HG03045 (cell line): ENCODE results near the gene ARID2.

Experiments
- ATAC-seq: cut with Tn5 transposase; IDR thresholded peaks from one replicate; pipeline ENCODE4 v1.9.1; 2021; ENCODE audit warnings: mild to moderate bottlenecking, moderate library complexity; ENCODE audit not compliant: unreplicated experiment

The ARID2 gene

DNA sequence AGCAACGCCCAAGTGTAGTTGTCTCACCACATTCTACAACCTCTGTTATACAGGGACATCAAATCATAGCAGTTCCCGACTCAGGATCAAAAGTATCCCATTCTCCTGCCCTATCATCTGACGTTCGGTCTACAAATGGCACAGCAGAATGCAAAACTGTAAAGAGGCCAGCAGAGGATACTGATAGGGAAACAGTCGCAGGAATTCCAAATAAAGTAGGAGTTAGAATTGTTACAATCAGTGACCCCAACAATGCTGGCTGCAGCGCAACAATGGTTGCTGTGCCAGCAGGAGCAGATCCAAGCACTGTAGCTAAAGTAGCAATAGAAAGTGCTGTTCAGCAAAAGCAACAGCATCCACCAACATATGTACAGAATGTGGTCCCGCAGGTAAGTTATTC, 123.0 kb downstream of the ARID2 start:
- ATAC-seq, result no peak

DNA sequence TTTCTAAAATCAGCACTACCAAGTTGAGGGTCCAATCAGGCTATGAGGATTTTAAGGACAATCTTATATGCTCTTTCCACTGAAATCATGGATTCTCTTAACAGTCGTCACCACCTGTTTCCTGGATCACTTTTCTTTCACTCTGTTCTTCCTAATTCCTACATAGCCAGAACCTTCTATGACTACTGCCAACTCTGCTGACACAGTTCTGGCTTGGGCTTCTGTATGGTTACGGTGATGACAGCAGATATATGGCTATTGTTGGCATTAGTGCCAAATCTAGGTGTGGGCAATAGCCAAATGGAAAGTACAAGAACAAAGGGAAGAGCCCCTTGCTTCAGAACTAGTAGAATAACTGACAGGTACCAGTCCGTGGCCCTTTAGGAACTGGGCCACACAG, 124.0 kb downstream of the ARID2 start:
- ATAC-seq, result no peak

DNA sequence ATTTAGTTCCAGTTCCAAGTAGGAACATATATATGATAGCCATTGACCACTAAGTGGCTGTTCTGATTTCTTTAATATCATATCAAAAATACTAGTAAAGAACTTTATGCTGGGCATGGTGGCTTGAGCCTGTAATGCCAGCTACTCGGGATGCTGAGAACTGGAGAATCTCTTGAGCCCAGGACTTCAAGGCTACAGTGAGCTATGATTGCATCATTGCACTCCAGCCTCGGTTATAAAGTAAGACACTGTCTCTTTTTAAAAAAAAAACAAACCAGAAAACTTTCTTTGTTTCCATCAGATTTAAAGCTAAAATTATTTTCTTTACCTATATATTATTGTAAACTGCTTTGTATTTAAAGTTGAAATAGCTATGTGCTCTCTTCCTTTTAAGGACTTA, 133.8 kb downstream of the ARID2 start:
- ATAC-seq, result no peak

DNA sequence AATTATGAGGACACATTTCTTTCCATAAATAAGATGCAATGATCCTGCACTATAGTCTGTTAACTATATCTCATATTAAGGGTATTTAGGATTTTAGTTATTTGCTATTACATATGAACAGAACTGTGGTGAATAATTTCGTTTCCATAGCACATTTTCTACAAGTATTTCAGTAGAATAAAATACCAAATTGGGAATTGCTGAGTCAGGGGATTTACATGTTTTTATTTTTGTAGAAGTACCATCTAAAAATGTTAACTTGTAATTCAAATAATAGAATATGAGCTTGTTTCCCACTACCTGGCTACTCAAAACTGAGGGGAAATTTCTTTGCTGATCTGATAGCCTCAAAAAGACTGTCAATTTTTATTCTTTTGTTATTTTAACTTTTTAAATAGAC, 136.8 kb downstream of the ARID2 start:
- ATAC-seq, result no peak

DNA sequence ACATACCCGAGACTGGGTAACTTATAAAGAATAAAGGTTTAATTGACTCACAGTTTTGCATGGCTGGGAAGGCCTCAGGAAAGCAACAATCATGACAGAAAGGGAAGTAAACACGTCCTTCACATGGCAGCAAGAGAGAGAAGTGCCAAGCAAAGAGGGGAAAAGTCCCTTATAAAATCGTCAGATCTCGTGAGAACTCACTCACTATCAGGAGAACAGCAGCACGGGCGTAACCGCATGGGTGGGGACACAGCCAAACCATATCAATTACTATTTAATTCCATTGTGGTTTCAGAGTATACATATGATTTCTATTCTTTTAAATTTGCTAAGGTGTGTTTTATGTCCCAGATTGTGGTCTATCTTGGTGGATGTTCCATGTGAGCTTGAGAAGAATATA, 142.9 kb downstream of the ARID2 start:
- no peak for ATAC-seq

DNA sequence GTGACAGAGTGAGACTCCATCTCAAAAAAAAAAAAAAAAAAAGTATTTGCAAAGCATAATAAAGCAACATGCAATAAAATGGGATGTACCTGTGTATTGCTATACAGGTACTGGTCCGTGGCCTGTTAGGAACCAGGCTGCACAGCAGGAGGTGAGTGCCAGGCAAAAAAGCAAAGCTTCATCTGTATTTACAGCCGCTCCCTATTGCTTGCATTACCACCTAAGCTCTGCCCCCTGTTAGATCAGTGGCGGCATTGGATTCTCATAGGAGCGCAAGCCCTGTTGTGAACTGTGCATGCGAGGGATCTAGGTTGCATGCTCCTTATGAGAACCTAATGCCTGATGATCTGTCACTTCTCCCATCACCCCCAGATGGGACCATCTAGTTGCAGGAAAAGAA, 147.6 kb downstream of the ARID2 start:
- ATAC-seq, result no peak

DNA sequence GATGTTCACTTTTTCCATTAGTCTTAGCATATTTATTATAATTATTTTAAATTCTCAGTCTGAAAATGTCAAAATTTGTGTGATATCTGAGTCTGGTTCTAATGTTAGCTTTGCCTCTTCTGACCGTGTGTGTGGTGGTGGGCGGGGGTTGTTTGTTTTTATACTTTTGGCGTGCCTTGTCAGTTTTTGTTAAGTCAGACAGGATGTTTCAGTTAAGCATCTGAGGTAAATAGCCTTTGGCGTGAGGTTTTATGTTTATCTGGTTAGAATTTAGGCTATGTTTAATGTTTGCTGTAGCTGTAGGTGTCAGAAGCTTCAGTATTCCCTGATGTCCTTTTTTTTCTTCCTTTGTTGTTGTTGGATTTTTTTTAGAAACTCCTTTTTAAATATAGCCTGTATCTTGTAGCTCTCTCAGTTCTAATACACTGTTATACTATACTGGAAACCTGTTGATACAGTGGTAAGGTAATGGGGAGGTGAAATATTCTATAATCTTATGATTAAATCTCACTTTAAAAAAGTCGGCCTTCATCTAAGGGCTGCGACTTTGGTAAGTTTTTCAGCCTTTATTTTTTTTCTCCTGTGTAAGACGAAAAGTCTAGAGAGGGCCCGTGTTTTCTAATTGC, 149.2 kb downstream of the ARID2 start:
- ATAC-seq, result no peak

DNA sequence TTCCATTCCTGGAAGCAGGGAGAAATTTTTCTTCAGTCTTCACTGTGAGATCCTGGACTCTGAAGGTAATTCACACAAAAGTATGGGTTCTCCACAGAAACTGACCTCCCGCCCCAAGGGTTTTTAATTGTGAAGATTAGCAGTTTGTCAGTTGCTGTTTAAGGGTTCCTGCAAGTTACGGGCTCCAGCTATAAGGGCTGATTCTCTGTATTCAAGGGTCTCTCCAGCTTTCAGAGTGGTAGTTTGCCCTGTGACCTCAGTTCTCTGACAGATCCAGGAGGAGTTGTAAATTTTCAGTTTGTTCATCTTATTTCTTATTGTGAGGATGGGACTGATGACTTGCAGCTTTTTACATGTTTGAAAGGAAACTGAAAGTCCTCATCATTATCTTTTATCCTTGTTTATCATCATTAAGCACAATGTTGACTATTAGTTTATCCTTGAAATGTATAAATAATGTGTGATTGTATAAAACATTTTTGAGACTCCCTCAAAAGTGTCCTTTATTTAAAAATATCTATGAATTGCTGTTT, 149.9 kb downstream of the ARID2 start:
- no peak for ATAC-seq

DNA sequence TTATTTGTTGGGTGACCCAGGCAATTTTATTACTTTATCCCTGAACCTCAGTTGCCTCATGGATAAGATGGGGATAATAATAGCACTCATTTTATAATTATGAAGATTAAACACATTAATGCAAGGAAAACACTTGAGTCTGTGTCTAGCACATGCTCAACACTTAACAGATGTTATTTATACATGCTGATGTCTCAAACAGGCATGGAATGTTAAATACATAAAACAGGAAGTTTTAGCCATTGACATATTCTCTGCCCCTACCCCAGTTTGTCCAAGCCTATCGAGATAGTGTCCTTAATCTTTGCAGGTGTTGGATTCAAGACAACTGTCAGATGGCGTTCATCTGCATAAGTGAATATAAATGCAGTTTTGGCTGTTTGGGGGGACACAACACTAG, 151.0 kb downstream of the ARID2 start:
- ATAC-seq, result no peak

DNA sequence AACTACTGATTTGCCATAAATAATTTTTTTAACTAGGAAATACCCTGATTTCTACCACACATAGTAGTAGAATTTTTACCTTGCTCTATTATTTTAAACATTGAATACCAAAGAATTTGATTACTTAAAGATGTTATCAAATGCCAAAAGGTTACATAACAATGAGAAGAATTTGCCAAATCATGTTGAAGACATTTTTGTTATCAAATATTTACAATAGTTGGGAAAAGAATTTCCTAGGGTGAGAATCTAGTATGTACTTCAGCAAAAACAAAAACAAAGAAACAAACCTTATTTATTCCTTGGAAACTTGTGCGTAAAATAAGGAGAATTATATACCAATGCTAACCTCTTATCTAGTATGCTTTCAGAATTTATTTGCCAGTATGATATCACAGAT, 153.7 kb downstream of the ARID2 start:
- no peak for ATAC-seq

DNA sequence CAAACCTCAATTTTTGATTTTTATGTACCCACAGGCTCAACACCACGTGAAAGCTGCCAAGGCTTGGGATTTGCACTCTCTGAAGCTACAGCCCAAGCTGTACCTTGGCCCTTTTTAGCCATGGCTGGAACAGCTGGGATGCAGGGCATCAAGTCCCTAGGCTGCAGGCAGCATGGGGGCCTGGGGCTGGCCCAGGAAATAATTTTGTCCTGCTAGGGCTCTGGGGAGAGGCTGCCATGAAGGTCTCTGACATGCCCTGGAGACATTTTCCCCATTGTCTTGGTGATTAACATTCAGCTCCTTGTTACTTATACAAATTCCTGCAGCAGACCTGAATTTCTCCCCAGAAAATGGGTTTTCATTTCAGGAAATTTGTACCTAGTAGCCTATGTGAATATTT, 157.2 kb downstream of the ARID2 start:
- no peak for ATAC-seq

DNA sequence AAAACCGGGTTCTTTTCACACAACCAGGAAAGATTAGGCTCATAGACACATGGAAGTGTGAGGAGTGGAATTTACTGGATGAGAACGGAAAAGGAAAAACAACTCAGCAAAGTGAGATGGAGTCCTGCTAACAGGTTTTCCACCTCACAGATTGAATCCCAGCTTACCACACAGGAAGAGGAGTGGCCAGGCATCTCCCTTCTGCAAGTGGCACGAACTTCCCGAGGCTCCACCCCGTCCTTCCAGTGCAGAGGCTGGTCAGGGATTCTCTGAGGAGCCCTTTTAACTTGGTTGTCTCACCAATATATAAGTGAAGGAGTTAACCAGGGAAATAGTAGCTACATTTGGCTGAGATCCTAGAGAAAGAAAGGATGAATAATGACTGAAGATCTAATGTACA, 158.0 kb downstream of the ARID2 start:
- ATAC-seq, result no peak

DNA sequence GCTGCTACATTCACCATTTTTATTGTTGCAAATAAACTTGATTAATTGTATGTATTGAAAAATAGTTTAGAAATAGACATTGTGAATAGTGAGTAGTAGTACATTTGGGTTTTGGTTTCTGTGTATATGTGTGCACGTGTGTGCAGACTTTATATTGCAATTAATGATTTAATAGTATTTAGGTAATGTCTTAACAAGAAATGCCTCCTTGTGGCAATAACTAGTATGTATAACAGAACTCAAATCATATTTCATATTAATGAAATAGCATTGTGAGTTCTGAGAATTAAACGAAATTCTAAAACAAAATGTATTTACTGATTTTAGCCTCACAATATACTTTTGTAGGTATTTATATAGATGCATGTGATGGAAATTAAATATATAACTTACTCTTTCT, 160.8 kb downstream of the ARID2 start:
- no peak for ATAC-seq

DNA sequence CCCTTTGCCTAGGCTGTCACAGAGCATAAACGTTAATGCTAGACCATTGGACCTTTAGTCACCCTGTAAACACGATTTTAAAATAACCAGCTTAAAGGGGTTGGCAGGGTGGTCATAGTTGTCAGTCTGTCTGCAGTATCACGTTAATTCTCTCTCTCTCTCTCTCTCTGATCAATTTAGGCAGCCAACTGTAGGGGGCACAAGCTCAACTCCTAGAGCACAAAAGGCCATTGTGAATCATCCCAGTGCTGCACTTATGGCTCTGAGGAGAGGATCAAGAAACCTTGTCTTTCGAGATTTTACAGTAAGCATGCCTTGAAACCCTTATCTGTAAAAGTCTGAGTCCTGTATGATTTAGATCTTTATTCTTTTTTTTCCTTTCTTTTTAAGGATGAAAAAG, 163.7 kb downstream of the ARID2 start:
- ATAC-seq, result no peak

DNA sequence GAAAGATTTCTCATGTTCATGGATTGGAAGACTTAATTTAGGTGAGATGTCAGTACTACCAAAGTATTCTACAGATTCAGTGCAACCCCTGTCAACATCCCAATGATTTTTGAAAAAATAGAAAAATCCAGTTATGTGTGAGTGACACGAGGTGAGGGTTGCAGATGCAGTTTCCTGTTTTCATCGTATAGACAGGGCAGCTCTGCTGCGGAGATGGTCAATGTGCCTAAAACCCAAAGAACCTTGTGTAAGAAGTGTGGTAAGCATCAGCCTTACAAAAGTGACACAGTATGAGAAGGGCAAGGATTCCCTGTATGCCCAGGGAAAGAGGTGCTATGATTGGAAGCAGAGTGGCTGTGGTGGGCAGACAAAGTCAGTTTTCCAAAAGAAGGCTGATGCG, 166.5 kb downstream of the ARID2 start:
- no peak for ATAC-seq

DNA sequence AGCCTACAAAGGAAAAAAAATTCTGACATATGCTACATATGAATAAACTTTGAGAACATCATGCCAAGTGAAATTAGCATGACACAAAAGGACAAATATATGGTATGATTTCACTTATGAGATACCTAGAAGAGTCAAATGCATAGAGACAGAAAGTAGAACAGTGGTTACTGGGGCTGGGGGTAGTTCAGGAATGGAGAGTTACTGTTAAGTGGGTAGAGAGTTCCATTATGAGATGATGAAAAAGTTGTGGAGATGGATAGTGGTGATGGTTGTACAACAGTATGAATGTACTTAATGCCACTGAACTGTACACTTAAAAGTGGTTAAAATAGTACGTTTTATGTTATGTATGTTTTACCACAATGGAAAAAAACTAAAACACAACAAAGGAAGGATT, 168.6 kb downstream of the ARID2 start:
- no peak for ATAC-seq

DNA sequence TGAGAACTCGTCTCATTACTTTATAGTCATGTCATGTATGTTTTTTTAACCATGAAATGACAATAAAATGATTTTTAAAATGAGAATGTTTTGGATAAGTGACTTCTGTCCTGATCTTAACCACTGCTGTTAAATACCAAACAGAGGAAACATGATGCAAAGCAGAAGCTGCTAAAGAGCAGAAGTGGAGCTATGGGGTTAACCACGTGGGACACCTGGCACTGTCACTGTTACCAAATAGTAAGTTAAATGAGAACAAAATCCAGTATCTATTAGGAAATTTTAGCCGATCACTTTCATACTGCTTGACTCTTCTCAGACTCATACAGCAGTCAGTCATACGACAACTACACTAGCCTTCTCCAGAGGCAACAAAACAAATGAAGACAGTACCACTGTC, 178.4 kb downstream of the ARID2 start:
- peak; percentile 65 for ATAC-seq

DNA sequence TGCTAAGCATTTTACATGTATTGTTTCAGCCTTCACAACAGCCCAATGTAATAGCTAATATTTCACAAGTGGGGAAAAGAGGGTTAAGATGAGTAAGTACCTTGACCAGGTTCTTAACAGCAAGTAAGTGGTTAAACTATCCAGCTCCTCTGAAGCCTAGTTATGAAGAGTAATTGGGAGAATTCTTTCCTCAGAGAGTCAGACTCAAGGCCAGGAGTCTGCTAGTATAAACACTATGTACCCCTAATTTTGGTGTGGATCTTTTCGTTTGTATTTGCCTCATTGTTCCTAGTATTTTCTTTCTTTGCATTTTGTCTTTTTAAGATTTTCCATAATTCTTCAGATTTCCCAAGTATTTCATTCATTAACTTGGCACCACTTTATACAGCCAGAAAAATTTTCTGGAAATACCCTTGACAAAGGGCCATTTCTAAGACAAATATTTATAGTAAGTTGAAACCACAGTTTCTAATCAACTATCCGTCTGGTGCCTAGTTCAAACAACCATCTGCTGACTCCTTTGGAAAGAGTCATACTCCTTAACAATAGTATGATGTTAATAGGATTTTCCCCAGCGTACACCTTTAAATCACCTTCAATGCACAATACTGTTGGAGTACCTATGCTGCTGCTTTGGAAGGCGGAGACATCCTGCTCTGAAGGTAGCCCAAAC, 179.7 kb downstream of the ARID2 start:
- ATAC-seq, result no peak

DNA sequence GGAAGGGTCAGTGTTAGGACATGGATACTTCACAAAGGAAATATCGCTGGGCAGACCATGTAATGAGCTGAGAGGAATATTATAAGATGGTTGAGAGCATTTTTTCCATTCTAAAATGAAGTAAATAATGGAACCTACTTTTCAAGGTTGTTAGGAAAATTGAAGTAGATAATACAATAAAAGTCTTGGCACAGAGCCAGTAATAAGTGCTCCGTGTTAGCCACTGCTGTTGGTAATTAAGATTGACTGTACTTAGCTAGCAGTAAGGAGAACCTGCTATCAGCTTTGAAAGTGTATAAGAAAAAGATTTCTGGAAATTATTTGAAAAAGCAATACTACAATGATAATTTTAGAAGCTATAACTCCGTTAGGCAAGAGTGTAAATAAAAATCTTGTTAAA, 183.3 kb downstream of the ARID2 start:
- ATAC-seq, result no peak

DNA sequence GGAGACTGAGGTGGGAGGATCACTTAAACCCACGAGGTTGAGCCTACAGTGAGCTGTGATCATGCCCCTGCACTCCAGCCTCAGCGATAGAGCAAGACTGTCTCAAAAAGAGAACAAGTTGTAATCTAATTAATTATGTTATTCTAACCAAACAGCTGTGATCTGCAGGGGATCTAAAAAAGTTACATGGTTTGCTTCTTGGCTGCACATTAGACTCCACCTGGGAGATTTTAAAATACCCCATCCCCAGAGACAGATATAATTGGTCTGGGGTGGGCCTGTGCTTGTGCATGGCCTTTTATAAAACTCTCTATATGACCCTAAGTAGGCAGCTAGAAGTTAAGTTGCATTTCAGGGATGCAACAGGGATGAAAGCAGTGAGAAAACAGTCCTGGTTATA, 184.1 kb downstream of the ARID2 start:
- no peak for ATAC-seq

DNA sequence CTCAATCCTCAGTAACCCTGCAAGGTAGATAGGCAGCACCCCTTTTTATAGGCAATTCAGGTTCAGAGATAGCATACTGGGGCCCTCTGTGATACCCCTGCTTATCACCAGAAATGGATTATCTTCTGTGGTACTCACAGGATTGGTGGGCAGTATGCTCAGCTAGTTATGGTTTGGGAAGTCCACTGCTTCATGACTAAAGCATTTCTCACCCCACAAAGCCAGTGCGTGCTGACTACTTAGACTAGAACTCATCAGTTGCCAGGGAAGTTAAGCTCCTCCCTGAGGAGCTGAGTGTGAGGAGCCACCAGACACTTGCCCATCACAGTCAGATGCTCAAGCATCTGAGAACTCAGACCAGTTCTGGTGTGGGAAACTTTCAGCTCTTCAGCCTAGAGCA, 184.6 kb downstream of the ARID2 start:
- no peak for ATAC-seq

DNA sequence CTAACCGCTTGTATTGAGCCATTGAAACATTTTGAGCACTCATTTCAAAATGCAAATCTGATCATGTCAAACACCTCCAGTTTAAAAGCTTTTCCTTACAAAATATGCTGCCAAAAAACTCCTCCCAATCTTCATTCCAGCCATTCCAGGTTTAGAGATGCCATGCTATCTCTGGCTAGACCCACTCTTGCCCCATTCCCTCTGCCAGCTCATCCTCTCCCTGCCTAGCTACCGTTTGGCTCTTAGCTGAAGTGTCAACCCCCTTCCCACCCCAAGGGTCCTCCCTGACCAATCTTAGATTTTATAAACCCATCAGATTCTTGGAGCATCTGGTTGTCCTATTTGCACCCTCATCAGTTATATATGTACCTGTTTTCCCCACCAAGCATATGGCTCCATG, 185.9 kb downstream of the ARID2 start:
- no peak for ATAC-seq

DNA sequence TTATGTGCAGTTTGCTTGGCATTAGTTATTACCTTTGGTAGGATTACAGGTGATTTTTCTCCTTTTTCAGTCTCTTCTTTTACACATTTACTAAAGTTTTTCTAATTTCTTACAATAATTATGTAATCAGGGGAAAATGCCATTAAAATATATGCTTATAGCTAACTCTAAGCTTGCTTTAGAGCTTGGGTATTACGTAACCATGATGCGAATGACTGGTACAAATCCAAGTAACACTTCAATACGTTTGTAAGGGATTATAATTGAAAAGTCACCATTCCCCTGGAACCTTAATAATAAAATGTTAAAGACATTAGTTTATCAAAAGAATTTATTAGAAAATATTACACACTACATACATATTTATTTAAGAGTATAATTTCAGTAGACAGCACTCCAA, 189.3 kb downstream of the ARID2 start:
- ATAC-seq, result no peak
